K562 (cell line): ENCODE data around the gene TMEFF2. TPM values are rescaled to one million over a fixed set of nuclear protein-coding genes. Genes with fewer than 3 reads are reported as not detected.
A peak's percentile ranks its signal among the peaks of the same experiment; 100 is the strongest.

Experiments
- ATAC-seq: fragments of 200-7000 bp; cut with Tn5 transposase; 3 replicates; pipeline ENCODE4 v1.9.1; 2020; ENCODE audit warnings: moderate library complexity
- BruUV-seq: library from RNA; stranded (reverse); fragments of 400-500 nt; replicated peaks from 2 replicates; lab custom pipeline; 2021; lab: Mats Ljungman, UMichigan
- CTCF ChIA-PET: fragments of 300-600 bp; formaldehyde crosslinking; extraction: SDS; loops from one replicate; lab custom pipeline; 2021; ENCODE audit warnings: low intra/inter-chr PET ratio; lab: Yijun Ruan, JAX
- POLR2A ChIA-PET: fragments of 300-600, 350-650 bp; sonication (Branson Sonifier 250); formaldehyde crosslinking; extraction: SDS; loops from one replicate; lab custom pipeline; 2021; ENCODE audit warnings: antibody characterized with exemption, inconsistent platforms; lab: Yijun Ruan, JAX
- DNase-seq, 4 experiments: peaks; one replicate each; pipeline versions ENCODE4 v3.0.0 to v3.0.0-alpha.2; 2011 to 2018; ENCODE audit warnings: low spot score in 3 of 4, mixed read lengths in 3 of 4; ENCODE audit errors: extremely low read depth in 1 of 4
- FAIRE-seq: peaks from 2 replicates; lab custom pipeline; 2011; peaks lifted over from hg19 to GRCh38; lab: Jason Lieb, UNC
- H2AFZ ChIP-seq: 2 replicates; pipeline ENCODE4 v1.6.0; 2011; ENCODE audit warnings: low read depth, low read length, control low read depth, inconsistent platforms
- H3K27ac ChIP-seq: fragments of 200-600 bp; 3 replicates; pipeline ENCODE4 v1.8.0; 2011; ENCODE audit warnings: low read depth, mild to moderate bottlenecking, control low read depth, inconsistent platforms, low read length, moderate library complexity, mixed read lengths; ENCODE audit errors: extremely low read depth
- H3K27me3 ChIP-seq, 2 experiments: fragments of 300-600 bp in 1 of 2; 2 replicates in 1 of 2; 3 replicates in 1 of 2; pipeline versions ENCODE4 v1.6.0 to v1.8.0; 2011; ENCODE audit warnings: inconsistent platforms in 2 of 2, low read length in 2 of 2, mild to moderate bottlenecking in 1 of 2, mixed read lengths in 1 of 2, moderate library complexity in 1 of 2; ENCODE audit not compliant: control insufficient read depth in 2 of 2, insufficient read depth in 2 of 2
- H3K36me3 ChIP-seq: fragments of 300-600 bp; 3 replicates; pipeline ENCODE4 v1.8.0; 2011; ENCODE audit warnings: mild to moderate bottlenecking, low read length, inconsistent platforms; ENCODE audit not compliant: control insufficient read depth, insufficient read depth
- H3K4me1 ChIP-seq, 2 experiments: fragments of 200-600 bp in 1 of 2; replicated peaks in 1 of 2; 2 replicates in 1 of 2; 3 replicates in 1 of 2; pipeline versions ENCODE4 v1.5.1 to v1.8.0; 2011; ENCODE audit warnings: inconsistent platforms in 2 of 2, low read length in 2 of 2, mild to moderate bottlenecking in 1 of 2, mixed read lengths in 1 of 2, moderate library complexity in 1 of 2; ENCODE audit not compliant: control insufficient read depth in 2 of 2, insufficient read depth in 2 of 2
- H3K4me2 ChIP-seq: 2 replicates; pipeline ENCODE4 v1.6.1; 2011; ENCODE audit warnings: low read length, control low read depth, inconsistent platforms, mixed read lengths; ENCODE audit not compliant: insufficient read depth
- H3K4me3 ChIP-seq: fragments of 200-600 bp; sonication (generic), shearing (Covaris generic); 2 replicates; pipeline ENCODE4 v1.5.1; 2016; ENCODE audit warnings: control low read depth, inconsistent platforms
- H3K79me2 ChIP-seq: fragments of 200-600 bp; 3 replicates; pipeline ENCODE4 v1.8.0; 2011; ENCODE audit warnings: low read length, inconsistent platforms; ENCODE audit not compliant: control insufficient read depth, insufficient read depth
- H3K9ac ChIP-seq, 2 experiments: 2 replicates each; pipeline versions ENCODE4 v1.6.0 to v1.6.1; 2011; ENCODE audit warnings: low read depth in 2 of 2, low read length in 2 of 2, control low read depth in 1 of 2, inconsistent platforms in 1 of 2, mild to moderate bottlenecking in 1 of 2, mixed read lengths in 1 of 2; ENCODE audit not compliant: insufficient read depth in 1 of 2
- H3K9me1 ChIP-seq: one replicate; pipeline ENCODE4 v1.6.0; 2011; ENCODE audit warnings: inconsistent platforms, mild to moderate bottlenecking, low read length, moderate library complexity; ENCODE audit not compliant: control insufficient read depth, insufficient read depth
- H3K9me3 ChIP-seq: replicated peaks from 2 replicates; pipeline ENCODE4 v1.5.1; 2011; ENCODE audit warnings: low read depth, low read length, inconsistent platforms; ENCODE audit not compliant: control insufficient read depth, insufficient read depth
- H4K20me1 ChIP-seq: replicated peaks from 2 replicates; pipeline ENCODE4 v1.6.1; 2011; ENCODE audit warnings: low read length, inconsistent platforms, mixed read lengths; ENCODE audit not compliant: control insufficient read depth, insufficient read depth
- ARNT ChIP-seq, 2 experiments: fragments of 450-650 bp; IDR thresholded peaks; 2 replicates each; pipeline ENCODE4 v1.6.1; 2016; ENCODE audit warnings: mild to moderate bottlenecking in 1 of 2
- EHMT2 ChIP-seq: fragments of 450-650 bp; IDR thresholded peaks from 2 replicates; pipeline ENCODE4 v1.6.1; 2018; ENCODE audit warnings: antibody characterized with exemption
- RAD21 ChIP-seq, 2 experiments: fragments of 250-450 bp in 1 of 2; fragments of 450-650 bp in 1 of 2; sonication (Bioruptor Pico) in 1 of 2; formaldehyde crosslinking in 1 of 2; IDR thresholded peaks in 1 of 2; conservative IDR thresholded peaks in 1 of 2; 2 replicates each; pipeline versions ENCODE4 v1.4.0 to v1.8.0; 2020 to 2022; ENCODE audit warnings: mild to moderate bottlenecking in 2 of 2, moderate library complexity in 1 of 2
- XRCC4 ChIP-seq: IDR thresholded peaks from one replicate; pipeline ENCODE4 v1.6.1; 2011; ENCODE audit not compliant: insufficient read depth, insufficient read length; ENCODE audit errors: extremely low read depth
- ZNF165 ChIP-seq: fragments of 250-450 bp; sonication (Bioruptor Pico); IDR thresholded peaks from 2 replicates; pipeline ENCODE4 v1.4.0; 2020; ENCODE audit warnings: borderline replicate concordance
- ZNF644 ChIP-seq: fragments of 200-800 bp; sonication (Bioruptor generic); IDR thresholded peaks from 2 replicates; pipeline ENCODE4 v1.6.1; 2016; ENCODE audit warnings: low read depth, missing genetic modification characterization, missing compliant biosample characterization
- WGBS: fragments of 100-300 bp; shearing (Covaris generic); methylation state at CpG from one replicate; pipeline ENCODE4 v1.1.6; 2016; ENCODE audit warnings: low coverage, mixed read lengths; ENCODE audit not compliant: insufficient coverage; ENCODE audit errors: missing lambda C conversion rate; 5-methylcytosine and 5-hydroxymethylcytosine counted together
- in situ Hi-C: fragments of 300-500 bp; cut with MboI; formaldehyde crosslinking; loops from 4 replicates; pipeline ENCODE4 v1.15.0; 2018; ENCODE audit warnings: inconsistent platforms, mixed read lengths
- intact Hi-C: fragments of 100-400 bp; cut with micrococcal nuclease; formaldehyde crosslinking; loops from 2 replicates; pipeline ENCODE4 v1.14.2; 2022
- polyA plus RNA-seq, 8 experiments: library from polyadenylated mRNA; depleted of rRNA in 4 of 8; stranded (reverse) in 5 of 8; unstranded in 3 of 8; fragments of >200 nt; fragmentation: Nextera tagmentation in 2 of 8; fragmentation: Illumina TruSeq in 1 of 8; extraction: Ambion mirVana in 2 of 8; extraction: Trizol in 1 of 8; gene quantifications; 2 replicates each; pipeline versions ENCODE4 v1.2.1 to v1.2.3, GENCODE V29; 2011 to 2014; ENCODE audit warnings: inconsistent platforms in 1 of 8, missing spikeins in 1 of 8
- total RNA-seq, 7 experiments: library from RNA; depleted of rRNA in 6 of 7; stranded (reverse); fragments of >200 nt in 6 of 7; fragmentation: Illumina TruSeq in 2 of 7; extraction: Trizol in 2 of 7; gene quantifications; 2 replicates each; pipeline versions ENCODE4 v1.2.1 to v1.2.3, GENCODE V29; 2011 to 2021; ENCODE audit warnings: low replicate concordance in 1 of 7
- TF ChIP-seq, protein P1 (sequence below), 3 experiments: IDR thresholded peaks in 2 of 3; conservative IDR thresholded peaks in 1 of 3; 2 replicates each; pipeline ENCODE4 v1.5.1; 2011 to 2012; ENCODE audit warnings: low read length in 3 of 3, mild to moderate bottlenecking in 3 of 3, control low read depth in 2 of 3, improper control_type of control experiment in 1 of 3, inconsistent platforms in 1 of 3, low read depth in 1 of 3, mixed read lengths in 1 of 3, moderate library complexity in 1 of 3; ENCODE audit not compliant: insufficient read depth in 2 of 3
- TF ChIP-seq, protein P2 (sequence below), 2 experiments: fragments of 450-650 bp in 1 of 2; sonication (generic) in 1 of 2; formaldehyde crosslinking; conservative IDR thresholded peaks; 2 replicates each; pipeline versions ENCODE4 v1.4.0 to v1.8.1; 2020 to 2022; ENCODE audit warnings: mild to moderate bottlenecking in 1 of 2, missing genetic modification reagents in 1 of 2

TMEFF2 gene
- total and polyA plus RNA-seq, 9 of the 15 experiments (the other 6 are each of a cell fraction or from before 2014, with no cell fraction given) = 1.4 TPM; not detected in 8

GRCh38 chr2:192190474-192190873 is 4.3 kb downstream of the TMEFF2 start:
- no peaks in the 10 kb centered on the region for H3K79me2 ChIP-seq
- POLR2A ChIA-PET = no interaction called here
- ATAC-seq (0 out of 3 replicates have a peak, but pooled peaks have one; percentile 38), DNase-seq (peak in 2 of 4 experiments; percentile 2 to 5), FAIRE-seq (no peak)
- intact Hi-C loops (no loop called here), in situ Hi-C loops (loop anchor here (25.0 kb wide), 1 partner anchor 847 kb away; no protein-coding TSS in a partner anchor)
- H3K27ac ChIP-seq = no peak overlapping the region
- peaks cover 0 to 14% of the 10 kb centered on the region in 2 experiments; a peak in 2 of 5 replicates for H3K4me1 ChIP-seq
- CTCF ChIA-PET = interaction anchor here (0.6 kb wide), 1 partner anchor 1768 kb away, joined by 4 read pairs; no protein-coding TSS in a partner anchor
- no peak overlapping the region for H2AFZ ChIP-seq
- no peaks in the 10 kb centered on the region for H3K36me3 ChIP-seq
- no peaks in the 10 kb centered on the region for H3K9me1 ChIP-seq
- H3K9me3 ChIP-seq = no peaks in the 10 kb centered on the region
- no peak overlapping the region for H3K4me3 ChIP-seq
- WGBS = 0% methylated on average over 1 of the region's 1 CpG
- H4K20me1 ChIP-seq = no peaks in the 10 kb centered on the region
- H3K27me3 ChIP-seq = peaks cover 9 to 23% of the 10 kb centered on the region in 2 experiments; a peak in 4 of 5 replicates
- no peak for TF ChIP-seq ARNT (IDR thresholded peaks at IDR 0.05)
- peak; percentile 9 to 47; a peak in 1 of 4 replicates for TF ChIP-seq RAD21 (CRISPR knock-in tag; conservative IDR thresholded peaks at IDR 0.05 in 1 of 2, IDR thresholded peaks at IDR 0.05 in 1 of 2)
- TF ChIP-seq ZNF165 (CRISPR knock-in tag) = no peak
- TF ChIP-seq ZNF644 (tag) = no peak
- no peak for TF ChIP-seq XRCC4
- TF ChIP-seq, protein P1, sequence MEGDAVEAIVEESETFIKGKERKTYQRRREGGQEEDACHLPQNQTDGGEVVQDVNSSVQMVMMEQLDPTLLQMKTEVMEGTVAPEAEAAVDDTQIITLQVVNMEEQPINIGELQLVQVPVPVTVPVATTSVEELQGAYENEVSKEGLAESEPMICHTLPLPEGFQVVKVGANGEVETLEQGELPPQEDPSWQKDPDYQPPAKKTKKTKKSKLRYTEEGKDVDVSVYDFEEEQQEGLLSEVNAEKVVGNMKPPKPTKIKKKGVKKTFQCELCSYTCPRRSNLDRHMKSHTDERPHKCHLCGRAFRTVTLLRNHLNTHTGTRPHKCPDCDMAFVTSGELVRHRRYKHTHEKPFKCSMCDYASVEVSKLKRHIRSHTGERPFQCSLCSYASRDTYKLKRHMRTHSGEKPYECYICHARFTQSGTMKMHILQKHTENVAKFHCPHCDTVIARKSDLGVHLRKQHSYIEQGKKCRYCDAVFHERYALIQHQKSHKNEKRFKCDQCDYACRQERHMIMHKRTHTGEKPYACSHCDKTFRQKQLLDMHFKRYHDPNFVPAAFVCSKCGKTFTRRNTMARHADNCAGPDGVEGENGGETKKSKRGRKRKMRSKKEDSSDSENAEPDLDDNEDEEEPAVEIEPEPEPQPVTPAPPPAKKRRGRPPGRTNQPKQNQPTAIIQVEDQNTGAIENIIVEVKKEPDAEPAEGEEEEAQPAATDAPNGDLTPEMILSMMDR (IDR thresholded peaks at IDR 0.05 in 2 of 3, conservative IDR thresholded peaks at IDR 0.05 in 1 of 3; ENCODE audit: insufficient read depth in 2 of 3, low read depth in 1 of 3, low read length in 3 of 3) = peak in 1 of 3 experiments; percentile 38; a peak in 2 of 6 replicates
- TF ChIP-seq, protein P2, sequence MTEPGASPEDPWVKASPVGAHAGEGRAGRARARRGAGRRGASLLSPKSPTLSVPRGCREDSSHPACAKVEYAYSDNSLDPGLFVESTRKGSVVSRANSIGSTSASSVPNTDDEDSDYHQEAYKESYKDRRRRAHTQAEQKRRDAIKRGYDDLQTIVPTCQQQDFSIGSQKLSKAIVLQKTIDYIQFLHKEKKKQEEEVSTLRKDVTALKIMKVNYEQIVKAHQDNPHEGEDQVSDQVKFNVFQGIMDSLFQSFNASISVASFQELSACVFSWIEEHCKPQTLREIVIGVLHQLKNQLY (CRISPR knock-in tag; conservative IDR thresholded peaks at IDR 0.05) = no peak
- no peak for TF ChIP-seq EHMT2
- no TSS peak for BruUV-seq
- H3K4me2 ChIP-seq = no peak overlapping the region
- no peak overlapping the region for H3K9ac ChIP-seq
